Neural progenitor cell (in vitro differentiated cells): ENCODE data around the gene WEE2. TPM values are rescaled to one million over a fixed set of nuclear protein-coding genes. Genes with fewer than 3 reads are reported as not detected.

ENCODE experiments used
- DNase-seq: peaks from one replicate; pipeline ENCODE4 v3.0.0-alpha.2; 2016; ENCODE audit warnings: low spot score
- H2AFZ ChIP-seq: fragments of 200-600 bp; sonication (generic); replicated peaks from 2 replicates; pipeline ENCODE4 v1.6.1; 2016; ENCODE audit warnings: antibody characterized with exemption
- H3F3A ChIP-seq: fragments of 200-600 bp; sonication (generic); 2 replicates; pipeline ENCODE4 v1.6.1; 2016; ENCODE audit warnings: antibody characterized with exemption, low read depth
- H3K27ac ChIP-seq: fragments of 200-600 bp; sonication (generic); 2 replicates; pipeline ENCODE4 v1.5.1; 2016; ENCODE audit warnings: mild to moderate bottlenecking
- H3K27me3 ChIP-seq: fragments of 200-600 bp; sonication (generic); 2 replicates; pipeline ENCODE4 v1.6.1; 2016; ENCODE audit warnings: mild to moderate bottlenecking, moderate library complexity
- H3K36me3 ChIP-seq: fragments of 200-600 bp; sonication (generic); 2 replicates; pipeline ENCODE4 v1.5.1; 2016
- H3K4me1 ChIP-seq: fragments of 200-600 bp; sonication (generic); 2 replicates; pipeline ENCODE4 v1.6.1; 2016; ENCODE audit warnings: mixed run types
- H3K4me2 ChIP-seq: fragments of 200-600 bp; sonication (generic); 2 replicates; pipeline ENCODE4 v1.6.1; 2016
- H3K4me3 ChIP-seq: fragments of 200-600 bp; sonication (generic); 2 replicates; pipeline ENCODE4 v1.5.1; 2016
- H3K79me2 ChIP-seq: fragments of 200-600 bp; sonication (generic); 2 replicates; pipeline ENCODE4 v1.6.1; 2016; ENCODE audit warnings: low read depth
- H3K9ac ChIP-seq: fragments of 200-600 bp; sonication (generic); 2 replicates; pipeline ENCODE4 v1.6.1; 2016
- H3K9me3 ChIP-seq: fragments of 200-600 bp; sonication (generic); 2 replicates; pipeline ENCODE4 v1.5.1; 2016; ENCODE audit warnings: low read depth
- H4K20me1 ChIP-seq: fragments of 200-600 bp; sonication (generic); 2 replicates; pipeline ENCODE4 v1.6.1; 2016; ENCODE audit warnings: low read depth
- H3K27ac Mint-ChIP-seq: 3 replicates; pipeline ENCODE4 v1.8.0; 2021; ENCODE audit warnings: mixed read lengths
- H3K27me3 Mint-ChIP-seq: 2 replicates; pipeline ENCODE4 v1.8.0; 2022; ENCODE audit warnings: low read depth, mild to moderate bottlenecking, inconsistent platforms, moderate library complexity, mixed read lengths; ENCODE audit not compliant: insufficient read depth
- H3K36me3 Mint-ChIP-seq: 3 replicates; pipeline ENCODE4 v1.8.0; 2021; ENCODE audit warnings: mixed read lengths
- H3K4me1 Mint-ChIP-seq: 3 replicates; pipeline ENCODE4 v1.8.0; 2021; ENCODE audit warnings: mixed read lengths
- H3K4me3 Mint-ChIP-seq: 3 replicates; pipeline ENCODE4 v1.8.0; 2021; ENCODE audit warnings: mild to moderate bottlenecking, moderate library complexity, mixed read lengths
- H3K9me3 Mint-ChIP-seq: 3 replicates; pipeline ENCODE4 v1.8.0; 2020; ENCODE audit warnings: mixed read lengths
- EZH2 ChIP-seq: fragments of 200-600 bp; sonication (generic); IDR thresholded peaks from 2 replicates; pipeline ENCODE4 v1.6.1; 2017; ENCODE audit warnings: antibody characterized with exemption, mild to moderate bottlenecking, moderate library complexity
- EZH2phosphoT487 ChIP-seq: fragments of 200-600 bp; sonication (generic); IDR thresholded peaks from 2 replicates; pipeline ENCODE4 v1.6.1; 2017; ENCODE audit warnings: antibody characterized with exemption
- total RNA-seq: library from RNA; depleted of rRNA; stranded (reverse); fragments of >200 nt; gene quantifications from 2 replicates; pipeline ENCODE4 v1.2.3, GENCODE V29; 2015; ENCODE audit warnings: low replicate concordance
- TF ChIP-seq, protein P1 (sequence below): fragments of 200-600 bp; sonication (generic); IDR thresholded peaks from 2 replicates; pipeline ENCODE4 v1.5.1; 2017; ENCODE audit warnings: antibody characterized with exemption, mild to moderate bottlenecking

Gene WEE2
- total RNA-seq, 1 donor from 2014 or later, result not detected

DNA sequence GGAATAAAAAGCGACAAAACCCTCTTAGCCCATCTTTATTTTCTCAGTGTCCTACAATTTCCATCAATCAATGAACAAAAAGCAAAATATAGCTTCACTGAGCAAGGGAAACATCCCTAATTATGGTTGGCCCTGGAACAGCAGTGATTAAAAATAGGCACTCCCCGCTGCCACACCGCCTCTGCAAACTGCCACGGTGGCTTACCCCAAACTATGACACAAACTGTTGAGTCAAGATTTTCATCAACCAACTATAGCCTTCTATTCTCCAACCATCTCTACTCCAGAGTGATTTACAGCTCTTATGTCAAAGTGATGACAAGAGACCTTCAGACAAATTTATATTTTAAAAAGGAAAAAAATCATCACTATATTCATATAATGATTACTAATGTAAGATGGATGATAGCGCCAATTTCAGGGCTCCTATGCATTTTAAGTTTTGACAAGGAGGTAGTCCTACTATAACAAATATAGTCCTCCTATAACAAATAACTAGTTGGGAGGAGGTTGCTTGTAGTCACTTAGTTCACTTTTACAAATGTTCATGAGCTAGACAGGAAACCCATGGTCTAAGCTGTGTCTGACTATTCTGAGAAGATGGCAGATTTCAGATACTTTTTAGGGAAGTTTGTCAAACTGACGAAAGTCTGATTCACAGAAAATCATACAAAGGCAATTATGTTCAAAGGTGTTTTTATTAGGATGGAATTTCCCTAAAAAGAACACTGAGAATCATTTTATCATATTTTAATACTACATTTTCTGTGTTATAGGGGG lies 32.5 kb upstream of the WEE2 start:
- no peak for DNase-seq
- peaks cover 23% of the 10 kb centered on the region for H3F3A ChIP-seq
- Mint-ChIP-seq H3K36me3 (peaks cover 22% of the 10 kb centered on the region), H3K27ac (no peak overlapping the region), H3K27me3 (peaks cover 2% of the 10 kb centered on the region), H3K4me1 (peaks cover 25% of the 10 kb centered on the region), H3K4me3 (no peak overlapping the region), H3K9me3 (peaks cover 6% of the 10 kb centered on the region)
- H3K4me3 ChIP-seq, result no peak overlapping the region
- no peaks in the 10 kb centered on the region for H3K79me2 ChIP-seq
- H2AFZ ChIP-seq, result no peak overlapping the region
- TF ChIP-seq EZH2 (no peak), EZH2phosphoT487 (no peak)
- TF ChIP-seq, protein P1, sequence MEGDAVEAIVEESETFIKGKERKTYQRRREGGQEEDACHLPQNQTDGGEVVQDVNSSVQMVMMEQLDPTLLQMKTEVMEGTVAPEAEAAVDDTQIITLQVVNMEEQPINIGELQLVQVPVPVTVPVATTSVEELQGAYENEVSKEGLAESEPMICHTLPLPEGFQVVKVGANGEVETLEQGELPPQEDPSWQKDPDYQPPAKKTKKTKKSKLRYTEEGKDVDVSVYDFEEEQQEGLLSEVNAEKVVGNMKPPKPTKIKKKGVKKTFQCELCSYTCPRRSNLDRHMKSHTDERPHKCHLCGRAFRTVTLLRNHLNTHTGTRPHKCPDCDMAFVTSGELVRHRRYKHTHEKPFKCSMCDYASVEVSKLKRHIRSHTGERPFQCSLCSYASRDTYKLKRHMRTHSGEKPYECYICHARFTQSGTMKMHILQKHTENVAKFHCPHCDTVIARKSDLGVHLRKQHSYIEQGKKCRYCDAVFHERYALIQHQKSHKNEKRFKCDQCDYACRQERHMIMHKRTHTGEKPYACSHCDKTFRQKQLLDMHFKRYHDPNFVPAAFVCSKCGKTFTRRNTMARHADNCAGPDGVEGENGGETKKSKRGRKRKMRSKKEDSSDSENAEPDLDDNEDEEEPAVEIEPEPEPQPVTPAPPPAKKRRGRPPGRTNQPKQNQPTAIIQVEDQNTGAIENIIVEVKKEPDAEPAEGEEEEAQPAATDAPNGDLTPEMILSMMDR, result no peak
- peak overlapping the region; percentile 98 for H3K27ac ChIP-seq
- H3K9me3 ChIP-seq, result no peaks in the 10 kb centered on the region
- H3K27me3 ChIP-seq, result no peaks in the 10 kb centered on the region
- peaks cover 15% of the 10 kb centered on the region for H3K4me1 ChIP-seq
- no peaks in the 10 kb centered on the region for H3K36me3 ChIP-seq
- H4K20me1 ChIP-seq, result no peaks in the 10 kb centered on the region
- no peak overlapping the region for H3K9ac ChIP-seq
- no peak overlapping the region for H3K4me2 ChIP-seq

DNA sequence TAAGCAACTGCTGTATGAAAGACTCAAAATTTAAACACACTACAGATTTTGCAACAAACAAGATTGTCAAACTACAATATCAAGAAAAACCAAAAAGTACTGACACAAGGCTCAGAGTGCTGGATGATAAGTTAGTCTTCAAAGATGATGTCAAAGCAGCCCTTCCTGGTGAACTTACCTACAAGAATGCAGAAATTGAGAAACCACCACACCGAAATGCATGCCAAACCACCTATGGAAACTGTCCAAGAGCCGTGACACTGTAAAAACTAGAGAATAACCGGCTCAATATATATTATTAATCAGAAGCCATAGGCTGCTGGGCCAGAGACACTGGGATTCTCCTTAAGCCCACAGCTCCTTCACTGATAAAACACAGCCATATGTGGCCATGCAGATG lies 31.5 kb upstream of the WEE2 start:
- H3K4me1 Mint-ChIP-seq, result peaks cover 25% of the 10 kb centered on the region
- H3K79me2 ChIP-seq, result no peaks in the 10 kb centered on the region
- DNase-seq, result no peak
- no peak overlapping the region for H3K27ac Mint-ChIP-seq
- no peak overlapping the region for H3K4me3 ChIP-seq
- no peak overlapping the region for H3K4me3 Mint-ChIP-seq
- peaks cover 2% of the 10 kb centered on the region for H3K27me3 Mint-ChIP-seq
- peaks cover 23% of the 10 kb centered on the region for H3F3A ChIP-seq
- no peak overlapping the region for H3K27ac ChIP-seq
- H3K36me3 Mint-ChIP-seq, result peaks cover 25% of the 10 kb centered on the region
- H3K36me3 ChIP-seq, result no peaks in the 10 kb centered on the region
- H4K20me1 ChIP-seq, result no peaks in the 10 kb centered on the region
- H2AFZ ChIP-seq, result no peak overlapping the region
- no peak overlapping the region for H3K9ac ChIP-seq
- no peak overlapping the region for H3K4me2 ChIP-seq
- no peak for TF ChIP-seq EZH2
- TF ChIP-seq, protein P1, result no peak
- no peak for TF ChIP-seq EZH2phosphoT487
- peaks cover 15% of the 10 kb centered on the region for H3K4me1 ChIP-seq
- H3K9me3 Mint-ChIP-seq, result peaks cover 6% of the 10 kb centered on the region
- no peaks in the 10 kb centered on the region for H3K27me3 ChIP-seq
- no peaks in the 10 kb centered on the region for H3K9me3 ChIP-seq

DNA sequence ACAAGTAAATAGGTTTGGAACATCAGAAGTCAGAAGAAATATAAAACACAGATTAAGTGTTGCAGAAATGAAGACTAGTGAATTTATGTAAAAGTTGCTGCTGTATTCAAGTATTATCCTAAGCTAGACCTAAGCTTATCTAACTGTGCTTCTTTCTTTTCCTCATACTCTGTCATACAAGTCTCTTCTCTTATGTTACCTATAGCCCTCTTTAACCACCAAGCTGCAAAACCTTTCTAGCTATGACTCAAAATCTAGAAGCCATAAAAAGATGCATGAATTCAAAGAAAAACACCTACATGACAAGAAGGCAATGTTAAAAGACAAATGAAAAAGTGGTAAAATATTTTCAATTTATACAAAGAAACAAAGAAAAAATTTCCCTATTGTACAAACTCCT lies 29.1 kb upstream of the WEE2 start:
- H3K27me3 ChIP-seq, result no peaks in the 10 kb centered on the region
- Mint-ChIP-seq H3K9me3 (no peaks in the 10 kb centered on the region), H3K27ac (no peak overlapping the region), H3K4me3 (no peak overlapping the region), H3K36me3 (peaks cover 27% of the 10 kb centered on the region), H3K27me3 (peaks cover 2% of the 10 kb centered on the region), H3K4me1 (peaks cover 16% of the 10 kb centered on the region)
- peaks cover 4% of the 10 kb centered on the region for H3K36me3 ChIP-seq
- H3F3A ChIP-seq, result peaks cover 15% of the 10 kb centered on the region
- no peak overlapping the region for H3K27ac ChIP-seq
- H3K79me2 ChIP-seq, result no peaks in the 10 kb centered on the region
- no peak overlapping the region for H3K4me2 ChIP-seq
- H2AFZ ChIP-seq, result no peak overlapping the region
- no peak for TF ChIP-seq EZH2phosphoT487
- peaks cover 8% of the 10 kb centered on the region for H3K4me1 ChIP-seq
- H3K9ac ChIP-seq, result no peak overlapping the region
- H4K20me1 ChIP-seq, result no peaks in the 10 kb centered on the region
- DNase-seq, result no peak
- H3K9me3 ChIP-seq, result no peaks in the 10 kb centered on the region
- H3K4me3 ChIP-seq, result no peak overlapping the region

DNA sequence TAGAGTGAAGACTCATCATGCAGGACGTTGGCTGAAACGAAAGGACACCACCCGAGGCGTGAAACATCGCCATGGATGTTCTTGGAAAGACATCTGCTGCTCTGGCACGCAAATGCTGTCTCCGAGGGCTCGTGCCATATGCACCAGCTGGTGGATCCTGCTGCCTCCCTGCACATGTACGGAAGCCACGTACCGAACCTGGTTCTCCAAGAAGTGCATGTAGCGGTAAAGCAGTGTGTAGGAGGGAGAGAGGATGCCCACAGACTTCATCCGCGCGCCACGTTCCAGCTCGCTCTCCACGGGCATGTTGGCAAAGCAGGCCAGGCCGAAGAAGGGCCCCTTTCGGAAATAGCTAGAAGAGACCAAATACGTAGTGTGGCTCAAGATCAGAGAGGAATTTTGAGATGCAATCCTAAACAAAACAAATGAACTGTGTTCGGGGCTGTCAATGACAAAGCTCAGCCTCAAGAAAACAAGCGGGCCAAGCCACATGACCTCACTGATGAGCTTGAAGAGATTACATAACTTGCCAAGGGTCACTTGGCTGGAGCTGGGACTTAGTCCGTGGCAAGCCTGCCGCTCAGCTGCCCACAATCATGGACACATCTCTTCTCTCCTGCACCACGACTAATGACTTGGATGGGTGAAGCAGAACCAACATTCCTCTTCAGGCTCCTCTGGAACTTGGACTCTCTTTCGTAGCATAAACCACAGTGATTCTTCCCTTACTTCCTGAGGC lies 22.7 kb upstream of the WEE2 start:
- Histone ChIP-seq H3K9me3 (no peaks in the 10 kb centered on the region), H3K79me2 (no peaks in the 10 kb centered on the region), H3F3A (no peaks in the 10 kb centered on the region), H2AFZ (no peak overlapping the region), H3K36me3 (peaks cover 4% of the 10 kb centered on the region), H3K27me3 (no peaks in the 10 kb centered on the region), H4K20me1 (no peaks in the 10 kb centered on the region), H3K27ac (no peak overlapping the region), H3K4me2 (no peak overlapping the region), H3K4me3 (no peak overlapping the region), H3K4me1 (no peaks in the 10 kb centered on the region), H3K9ac (no peak overlapping the region)
- Mint-ChIP-seq H3K27me3 (peaks cover 4% of the 10 kb centered on the region), H3K4me1 (peaks cover 19% of the 10 kb centered on the region), H3K36me3 (peaks cover 43% of the 10 kb centered on the region), H3K9me3 (no peaks in the 10 kb centered on the region), H3K4me3 (no peak overlapping the region), H3K27ac (no peak overlapping the region)
- TF ChIP-seq, protein P1, result no peak
- TF ChIP-seq EZH2phosphoT487, result no peak
- no peak for TF ChIP-seq EZH2
- DNase-seq, result no peak
